ENCODE measurements around the gene PER3. TPM values are rescaled to one million over a fixed set of nuclear protein-coding genes. Genes with fewer than 3 reads are reported as not detected.

Gene PER3
- total and polyA plus RNA-seq, 2 of the 4 experiments (the other 2 are of a cell fraction), result 3.4 to 4.2 TPM

GRCh38 chr1:7873801-7874795, 90.0 kb downstream of the PER3 start:
- DNase-seq (no peak), ATAC-seq (ENCODE audit: low read depth) (no peak)
- ChIA-PET POLR2A (ENCODE audit: unreplicated experiment) (no interaction called here), CTCF (no interaction called here)
- Histone ChIP-seq H2BK5ac (ENCODE audit: low read depth, low read length, poor library complexity, severe bottlenecking) (no peak overlapping the region), H3K27me3 (ENCODE audit: control insufficient read depth, insufficient read depth, low read length) (peaks cover 5% of the 10 kb centered on the region), H4K20me1 (ENCODE audit: insufficient read depth, low read length) (no peaks in the 10 kb centered on the region), H2BK15ac (ENCODE audit: low read depth, low read length) (no peak overlapping the region), H3K4me2 (ENCODE audit: low read depth, low read length) (no peak overlapping the region), H3K27ac (ENCODE audit: insufficient read depth, low read length) (no peak overlapping the region), H3K4me3 (ENCODE audit: insufficient read depth, low read depth, low read length) (no peak overlapping the region), H3K23ac (ENCODE audit: low read depth, low read length) (no peak overlapping the region), H3K79me1 (ENCODE audit: low read depth in 1 of 2, low read length in 2 of 2) (no peaks in the 10 kb centered on the region), H2BK20ac (ENCODE audit: low read depth, low read length) (no peak overlapping the region), H4K5ac (ENCODE audit: low read depth, low read length) (no peak overlapping the region), H2AK9ac (replicated peaks; ENCODE audit: low read depth, low read length, poor library complexity) (no peak overlapping the region), H3K36me3 (ENCODE audit: control insufficient read depth, insufficient read depth, low read length) (no peaks in the 10 kb centered on the region), H2BK120ac (ENCODE audit: low read depth, low read length) (no peak overlapping the region), H3K9me3 (ENCODE audit: control insufficient read depth, insufficient read depth, low read length) (peaks cover 6% of the 10 kb centered on the region), H3K56ac (ENCODE audit: extremely low read depth, insufficient read depth, low read length) (no peak overlapping the region), H2AK5ac (ENCODE audit: low read depth, low read length) (no peak overlapping the region), H3K14ac (replicated peaks; ENCODE audit: low read depth, low read length) (no peak overlapping the region), H3K9ac (ENCODE audit: low read depth, low read length) (no peak overlapping the region), H2AFZ (replicated peaks; ENCODE audit: low read length, poor library complexity) (no peak overlapping the region), H3K18ac (ENCODE audit: low read depth, low read length) (no peak overlapping the region), H4K91ac (ENCODE audit: insufficient read depth, low read depth, low read length) (no peak overlapping the region), H3K9me1 (ENCODE audit: insufficient read depth, low read length) (no peaks in the 10 kb centered on the region), H3K4ac (ENCODE audit: low read depth, low read length) (no peak overlapping the region), H3K4me1 (ENCODE audit: control insufficient read depth, insufficient read depth, low read length) (no peaks in the 10 kb centered on the region), H4K8ac (ENCODE audit: low read depth in 2 of 2, low read length in 2 of 2) (no peak overlapping the region)
- 57% methylated on average over 1 of the region's 11 CpGs; no CpG with 5 or more reads in 1 of the 2 experiments for WGBS, 2 experiments (ENCODE audit: extremely low coverage in 2 of 2, insufficient read length in 1 of 2)
- no TSS peak for BruUV-seq (replicated peaks)
- intact Hi-C loops (cut with micrococcal nuclease) (no loop called here), dilution Hi-C loops (cut with HindIII; ENCODE audit: low sequenced_read_pairs, unreplicated experiment) (no loop called here), in situ Hi-C loops (cut with MboI; ENCODE audit: low sequenced_read_pairs) (no loop called here)
- TF ChIP-seq NFE2L2 (IDR thresholded peaks at IDR 0.05; ENCODE audit: low read depth, low read length) (no peak), POLR2A (IDR thresholded peaks at IDR 0.05; ENCODE audit: low read depth, low read length) (no peak), RFX5 (IDR thresholded peaks at IDR 0.05; ENCODE audit: low read depth, low read length) (no peak), RCOR1 (IDR thresholded peaks at IDR 0.05; ENCODE audit: insufficient replicate concordance, low read length) (no peak), FOS (IDR thresholded peaks at IDR 0.05; ENCODE audit: low read depth, low read length) (no peak), CEBPB (IDR thresholded peaks at IDR 0.05; ENCODE audit: low read depth, low read length) (no peak), MAZ (IDR thresholded peaks at IDR 0.05; ENCODE audit: borderline replicate concordance, low read depth, low read length) (no peak), RAD21 (IDR thresholded peaks at IDR 0.05; ENCODE audit: low read length) (no peak), ELK1 (IDR thresholded peaks at IDR 0.05; ENCODE audit: borderline replicate concordance, low read depth, low read length) (no peak), SMC3 (IDR thresholded peaks at IDR 0.05; ENCODE audit: low read depth, low read length) (no peak), MXI1 (IDR thresholded peaks at IDR 0.05; ENCODE audit: borderline replicate concordance, low read depth, low read length) (no peak), MAFK (IDR thresholded peaks at IDR 0.05; ENCODE audit: low read depth, low read length) (no peak), BHLHE40 (IDR thresholded peaks at IDR 0.05; ENCODE audit: low read depth, low read length) (no peak), USF2 (IDR thresholded peaks at IDR 0.05; ENCODE audit: low read depth, low read length) (no peak)
